ENCODE data around the gene SCARF2. TPM values are rescaled to one million over a fixed set of nuclear protein-coding genes. Genes with fewer than 3 reads are reported as not detected.

SCARF2 gene
- total RNA-seq, 1 donor from 2014 or later, result 8.1 TPM

Other genes with a start within 250 kb of the SCARF2 start
- gene RTN4R, start 169.5 kb downstream of the SCARF2 start, total RNA-seq (ENCODE audit: unreplicated experiment), result 19.0 TPM
- gene DGCR6L, start 117.8 kb downstream of the SCARF2 start, total RNA-seq (ENCODE audit: unreplicated experiment), result 54.2 TPM
- 28.8 TPM for gene ZNF74, start 43.7 kb downstream of the SCARF2 start, total RNA-seq (ENCODE audit: unreplicated experiment)
- 19.4 TPM for gene KLHL22, start 58.0 kb upstream of the SCARF2 start, total RNA-seq (ENCODE audit: unreplicated experiment)
- 165 TPM for gene MED15, start 69.8 kb upstream of the SCARF2 start, total RNA-seq (ENCODE audit: unreplicated experiment)